Endothelial cell of umbilical vein (primary cell): Measurements from ENCODE around the gene RNU1-3. TPM values are rescaled to one million over a fixed set of nuclear protein-coding genes. Genes with fewer than 3 reads are reported as not detected.

ENCODE experiments used
- BruUV-seq: library from RNA; stranded (reverse); fragments of 400-500 nt; replicated peaks from 2 replicates; lab custom pipeline; 2021; lab: Mats Ljungman, UMichigan
- CTCF ChIA-PET: fragments of 300-600, 350-600 bp; sonication (Branson Sonifier 250); formaldehyde crosslinking; loops from one replicate; lab custom pipeline; 2021; ENCODE audit warnings: antibody characterized with exemption, inconsistent platforms; lab: Charles Lee
- POLR2A ChIA-PET: fragments of 300-600, 350-600 bp; sonication (Branson Sonifier 250); formaldehyde crosslinking; loops from one replicate; lab custom pipeline; 2021; ENCODE audit warnings: antibody characterized with exemption, inconsistent platforms; lab: Charles Lee
- DNase-seq: peaks from one replicate; pipeline ENCODE4 v3.0.0-alpha.2; 2011; ENCODE audit warnings: low read depth, low spot score
- FAIRE-seq: peaks from 2 replicates; lab custom pipeline; 2011; peaks lifted over from hg19 to GRCh38; lab: Jason Lieb, UNC
- H2AFZ ChIP-seq: 2 replicates; pipeline ENCODE4 v1.6.0; 2012; ENCODE audit warnings: low read depth, low read length, control low read depth, inconsistent platforms
- H3K27ac ChIP-seq: 2 replicates; pipeline ENCODE4 v1.5.1; 2011; ENCODE audit warnings: low read depth, mild to moderate bottlenecking, control low read depth, low read length, moderate library complexity; ENCODE audit not compliant: insufficient read depth
- H3K27me3 ChIP-seq, 2 experiments: 2 replicates each; pipeline versions ENCODE4 v1.6.0 to v1.6.1; 2011; ENCODE audit warnings: low read length in 2 of 2, mixed read lengths in 1 of 2; ENCODE audit not compliant: control insufficient read depth in 2 of 2, insufficient read depth in 2 of 2
- H3K36me3 ChIP-seq, 2 experiments: 2 replicates in 1 of 2; 3 replicates in 1 of 2; pipeline ENCODE4 v1.5.1; 2011; ENCODE audit warnings: low read length in 2 of 2, mild to moderate bottlenecking in 1 of 2, moderate library complexity in 1 of 2; ENCODE audit not compliant: control insufficient read depth in 2 of 2, insufficient read depth in 2 of 2; ENCODE audit errors: extremely low read depth in 1 of 2
- H3K4me1 ChIP-seq: 3 replicates; pipeline ENCODE4 v1.5.1; 2011; ENCODE audit warnings: mild to moderate bottlenecking, low read length; ENCODE audit not compliant: control insufficient read depth, insufficient read depth; ENCODE audit errors: extremely low read depth
- H3K4me2 ChIP-seq: 2 replicates; pipeline ENCODE4 v1.6.1; 2011; ENCODE audit warnings: low read length, control low read depth, mixed read lengths; ENCODE audit not compliant: insufficient read depth
- H3K4me3 ChIP-seq, 3 experiments: fragments of 200-600 bp in 1 of 3; sonication (generic), shearing (Covaris generic) in 1 of 3; replicated peaks in 1 of 3; 2 replicates each; pipeline ENCODE4 v1.5.1; 2011 to 2016; ENCODE audit warnings: control low read depth in 3 of 3, low read length in 3 of 3, mild to moderate bottlenecking in 2 of 3, inconsistent platforms in 1 of 3, low read depth in 1 of 3, moderate library complexity in 1 of 3; ENCODE audit not compliant: insufficient read depth in 1 of 3
- H3K79me2 ChIP-seq: 2 replicates; pipeline ENCODE4 v1.6.0; 2012; ENCODE audit warnings: low read length, inconsistent platforms; ENCODE audit not compliant: control insufficient read depth, insufficient read depth
- H3K9ac ChIP-seq: replicated peaks from 2 replicates; pipeline ENCODE3; 2011; ENCODE audit warnings: low read length, control low read depth; ENCODE audit not compliant: insufficient read depth; ENCODE audit errors: extremely low read depth
- H3K9me1 ChIP-seq: replicated peaks from 3 replicates; pipeline ENCODE4 v1.6.0; 2011; ENCODE audit warnings: mild to moderate bottlenecking, low read length; ENCODE audit not compliant: control insufficient read depth, insufficient read depth; ENCODE audit errors: extremely low read depth
- H3K9me3 ChIP-seq: replicated peaks from 2 replicates; pipeline ENCODE4 v1.5.1; 2012; ENCODE audit warnings: low read length, inconsistent platforms; ENCODE audit not compliant: control insufficient read depth, insufficient read depth
- H4K20me1 ChIP-seq: replicated peaks from 2 replicates; pipeline ENCODE3; 2011; ENCODE audit warnings: mild to moderate bottlenecking, low read length; ENCODE audit not compliant: control insufficient read depth, insufficient read depth; ENCODE audit errors: extremely low read depth
- EZH2 ChIP-seq: IDR thresholded peaks from 2 replicates; pipeline ENCODE4 v1.6.1; 2012; ENCODE audit warnings: borderline replicate concordance, low read depth, mild to moderate bottlenecking, moderate library complexity, low read length, inconsistent platforms; ENCODE audit not compliant: severe bottlenecking
- FOS ChIP-seq: IDR thresholded peaks from 2 replicates; pipeline ENCODE4 v1.6.1; 2011; ENCODE audit warnings: mild to moderate bottlenecking, low read length, moderate library complexity, borderline replicate concordance; ENCODE audit not compliant: insufficient read depth
- GATA2 ChIP-seq: IDR thresholded peaks from 2 replicates; pipeline ENCODE4 v1.7.0; 2011; ENCODE audit warnings: low read depth, mild to moderate bottlenecking, moderate library complexity, mixed read lengths, low read length; ENCODE audit not compliant: insufficient read length, insufficient read depth
- JUN ChIP-seq: IDR thresholded peaks from 2 replicates; pipeline ENCODE4 v1.6.1; 2011; ENCODE audit warnings: borderline replicate concordance, low read depth; ENCODE audit not compliant: insufficient read length, insufficient read depth
- MYC ChIP-seq: IDR thresholded peaks from one replicate; pipeline ENCODE4 v1.6.1; 2011; ENCODE audit warnings: mild to moderate bottlenecking, low read depth, low read length
- POLR2A ChIP-seq: IDR thresholded peaks from 2 replicates; pipeline ENCODE4 v1.6.1; 2012; ENCODE audit warnings: low read depth, mild to moderate bottlenecking, control low read depth, low read length
- POLR2AphosphoS5 ChIP-seq: IDR thresholded peaks from 2 replicates; pipeline ENCODE4 v1.6.1; 2012; ENCODE audit warnings: low read depth, mild to moderate bottlenecking, control low read depth, low read length, moderate library complexity; ENCODE audit not compliant: insufficient read depth
- dilution Hi-C: fragments of 300-500 bp; cut with MboI; formaldehyde crosslinking; loops from one replicate; pipeline ENCODE4 v1.15.0; 2019; ENCODE audit warnings: low sequenced_read_pairs; ENCODE audit not compliant: extremely low pct_ligation_motif_present
- intact Hi-C: fragments of 100-400 bp; cut with micrococcal nuclease; formaldehyde crosslinking; loops from one replicate; pipeline ENCODE4 v1.10.0; 2022
- polyA plus RNA-seq, 4 experiments: library from polyadenylated mRNA; depleted of rRNA in 3 of 4; stranded (reverse) in 3 of 4; unstranded in 1 of 4; fragments of >200 nt; gene quantifications; 2 replicates each; pipeline versions ENCODE4 v1.2.1 to v1.2.3, GENCODE V29; 2011 to 2012; ENCODE audit warnings: missing spikeins in 1 of 4
- total RNA-seq: library from RNA; stranded (reverse); gene quantifications from 2 replicates; pipeline ENCODE4 v1.2.3, GENCODE V29; 2021
- TF ChIP-seq, protein P1 (sequence below), 2 donors: IDR thresholded peaks; 1 replicate in 1 of 2; 2 replicates in 1 of 2; pipeline ENCODE4 v1.5.1; 2011; ENCODE audit warnings: low read length in 2 of 2, mild to moderate bottlenecking in 2 of 2, moderate library complexity in 2 of 2, control low read depth in 1 of 2, inconsistent platforms in 1 of 2, low read depth in 1 of 2; ENCODE audit not compliant: insufficient read depth in 1 of 2; ENCODE audit errors: extremely low read depth in 1 of 2
- TF ChIP-seq, protein P2 (sequence below): IDR thresholded peaks from 2 replicates; pipeline ENCODE4 v1.6.1; 2011; ENCODE audit not compliant: insufficient read depth, insufficient read length

Gene RNU1-3
- total and polyA plus RNA-seq, 2 donors (not counting 3 experiments of a cell fraction or from before 2014, with no cell fraction given): 206 to 1,319 TPM

DNA sequence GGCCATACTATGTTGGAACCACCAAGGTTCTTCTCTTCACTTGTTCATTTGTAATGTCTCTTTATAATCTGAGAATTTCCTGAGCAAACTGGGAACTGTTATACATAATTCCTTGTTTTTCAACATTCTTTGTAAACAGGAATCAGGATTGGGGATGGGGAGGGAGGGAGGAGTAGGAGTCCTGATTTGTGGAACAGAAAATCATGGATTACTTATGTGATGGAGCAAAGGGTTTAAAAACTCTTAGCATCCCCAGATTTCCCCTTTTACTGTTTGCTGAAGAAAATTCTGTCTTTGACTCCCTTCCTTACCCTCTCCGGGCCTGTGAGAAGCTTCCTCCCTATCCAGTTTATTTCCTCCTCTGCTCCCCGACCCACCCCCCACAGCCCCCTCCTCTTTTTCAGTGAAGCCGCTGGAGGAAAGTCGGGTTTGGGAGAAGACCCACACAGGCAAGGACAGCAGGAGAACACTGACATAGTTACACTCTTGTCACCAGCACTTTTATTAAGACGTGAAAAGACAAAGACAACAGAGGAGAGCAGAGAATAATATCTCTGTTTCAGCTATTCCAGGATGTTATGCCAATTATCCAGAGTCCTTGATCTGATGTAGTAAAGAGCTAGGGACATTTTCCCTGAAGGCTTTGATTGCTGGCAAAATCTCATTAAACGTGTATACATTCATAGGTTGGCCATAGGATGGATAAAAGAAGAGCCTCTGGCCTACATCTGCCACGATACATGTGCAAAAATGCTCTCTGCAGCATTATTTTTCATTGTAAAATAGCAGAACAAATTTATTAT lies 48.8 kb downstream of the RNU1-3 start:
- Histone ChIP-seq H3K4me1 (peaks cover 4% of the 10 kb centered on the region), H3K9me1 (no peaks in the 10 kb centered on the region), H3K27ac (no peak overlapping the region), H3K9me3 (no peaks in the 10 kb centered on the region), H2AFZ (no peak overlapping the region), H3K4me3 (no peak overlapping the region), H3K4me2 (no peak overlapping the region), H3K9ac (no peak overlapping the region), H3K27me3 (no peaks in the 10 kb centered on the region), H4K20me1 (no peaks in the 10 kb centered on the region), H3K79me2 (no peaks in the 10 kb centered on the region), H3K36me3 (peaks cover 0 to 15% of the 10 kb centered on the region in 2 experiments)
- CTCF ChIA-PET: interaction anchor here (4.8 kb wide), 1 partner anchor 334 kb away, joined by 47 read pairs; no protein-coding TSS in a partner anchor
- dilution Hi-C loops (no loop called here), intact Hi-C loops (no loop called here)
- no peak for FAIRE-seq
- POLR2A ChIA-PET: interaction anchor here (0.6 to 0.7 kb wide), 2 partner anchors 17 to 333 kb away, joined by 5 to 6 read pairs; no protein-coding TSS in a partner anchor
- no peak for TF ChIP-seq GATA2
- TF ChIP-seq, protein P1, sequence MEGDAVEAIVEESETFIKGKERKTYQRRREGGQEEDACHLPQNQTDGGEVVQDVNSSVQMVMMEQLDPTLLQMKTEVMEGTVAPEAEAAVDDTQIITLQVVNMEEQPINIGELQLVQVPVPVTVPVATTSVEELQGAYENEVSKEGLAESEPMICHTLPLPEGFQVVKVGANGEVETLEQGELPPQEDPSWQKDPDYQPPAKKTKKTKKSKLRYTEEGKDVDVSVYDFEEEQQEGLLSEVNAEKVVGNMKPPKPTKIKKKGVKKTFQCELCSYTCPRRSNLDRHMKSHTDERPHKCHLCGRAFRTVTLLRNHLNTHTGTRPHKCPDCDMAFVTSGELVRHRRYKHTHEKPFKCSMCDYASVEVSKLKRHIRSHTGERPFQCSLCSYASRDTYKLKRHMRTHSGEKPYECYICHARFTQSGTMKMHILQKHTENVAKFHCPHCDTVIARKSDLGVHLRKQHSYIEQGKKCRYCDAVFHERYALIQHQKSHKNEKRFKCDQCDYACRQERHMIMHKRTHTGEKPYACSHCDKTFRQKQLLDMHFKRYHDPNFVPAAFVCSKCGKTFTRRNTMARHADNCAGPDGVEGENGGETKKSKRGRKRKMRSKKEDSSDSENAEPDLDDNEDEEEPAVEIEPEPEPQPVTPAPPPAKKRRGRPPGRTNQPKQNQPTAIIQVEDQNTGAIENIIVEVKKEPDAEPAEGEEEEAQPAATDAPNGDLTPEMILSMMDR (IDR thresholded peaks at IDR 0.05; ENCODE audit: extremely low read depth in 1 of 2, insufficient read depth in 1 of 2, low read depth in 1 of 2, low read length in 2 of 2): no peak
- TF ChIP-seq POLR2A: no peak
- TF ChIP-seq, protein P2, sequence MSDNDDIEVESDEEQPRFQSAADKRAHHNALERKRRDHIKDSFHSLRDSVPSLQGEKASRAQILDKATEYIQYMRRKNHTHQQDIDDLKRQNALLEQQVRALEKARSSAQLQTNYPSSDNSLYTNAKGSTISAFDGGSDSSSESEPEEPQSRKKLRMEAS: no peak
- TF ChIP-seq EZH2: no peak
- no peak for TF ChIP-seq JUN
- no peak for TF ChIP-seq FOS
- no peak for TF ChIP-seq MYC
- no peak for TF ChIP-seq POLR2AphosphoS5
- no peak for DNase-seq
- no TSS peak for BruUV-seq
